Fibroblast of lung (primary cell): ENCODE results near the gene CD1B. TPM values are rescaled to one million over a fixed set of nuclear protein-coding genes. Genes with fewer than 3 reads are reported as not detected.
"Not testable (repeated sequence)": the region's sequence is repeated elsewhere in the genome, so short reads cannot be mapped to it uniquely, and the experiment has no call there.

ENCODE experiments used
- DNase-seq, 2 donors: peaks; one replicate each; pipeline versions ENCODE4 v3.0.0 to v3.0.0-alpha.2; 2010; ENCODE audit warnings: low read depth in 2 of 2
- H2AFZ ChIP-seq: 2 replicates; pipeline ENCODE4 v1.5.1; 2012; ENCODE audit warnings: low read length, control low read depth, inconsistent platforms
- H3K27ac ChIP-seq: 2 replicates; pipeline ENCODE4 v1.5.1; 2011; ENCODE audit warnings: low read length, control low read depth; ENCODE audit not compliant: insufficient read depth
- H3K27me3 ChIP-seq: 2 replicates; pipeline ENCODE4 v1.5.1; 2011; ENCODE audit warnings: mild to moderate bottlenecking, low read length; ENCODE audit not compliant: control insufficient read depth, insufficient read depth
- H3K36me3 ChIP-seq: 2 replicates; pipeline ENCODE4 v1.5.1; 2011; ENCODE audit warnings: low read length; ENCODE audit not compliant: control insufficient read depth, insufficient read depth
- H3K4me1 ChIP-seq: 2 replicates; pipeline ENCODE4 v1.5.1; 2011; ENCODE audit warnings: low read length; ENCODE audit not compliant: control insufficient read depth, insufficient read depth; ENCODE audit errors: extremely low read depth
- H3K4me2 ChIP-seq: 2 replicates; pipeline ENCODE4 v1.5.1; 2011; ENCODE audit warnings: low read length, control low read depth; ENCODE audit not compliant: insufficient read depth; ENCODE audit errors: extremely low read depth
- H3K4me3 ChIP-seq, 4 experiments: fragments of 200-600 bp in 1 of 4; sonication (generic) in 1 of 4; replicated peaks in 1 of 4; 2 replicates each; pipeline ENCODE4 v1.5.1; 2011 to 2016; ENCODE audit warnings: low read length in 4 of 4, low read depth in 3 of 4, mild to moderate bottlenecking in 3 of 4, control low read depth in 2 of 4, inconsistent platforms in 1 of 4, mixed read lengths in 1 of 4; ENCODE audit not compliant: insufficient read depth in 1 of 4; ENCODE audit errors: control extremely low read depth in 1 of 4
- H3K79me2 ChIP-seq: 2 replicates; pipeline ENCODE4 v1.5.1; 2012; ENCODE audit warnings: mild to moderate bottlenecking, low read length, inconsistent platforms; ENCODE audit not compliant: control insufficient read depth, insufficient read depth
- H3K9ac ChIP-seq: 2 replicates; pipeline ENCODE4 v1.5.1; 2011; ENCODE audit warnings: mild to moderate bottlenecking, low read length, control low read depth; ENCODE audit not compliant: insufficient read depth
- H3K9me3 ChIP-seq: 2 replicates; pipeline ENCODE4 v1.5.1; 2012; ENCODE audit warnings: low read depth, low read length; ENCODE audit not compliant: control insufficient read depth, insufficient read depth
- H4K20me1 ChIP-seq: 2 replicates; pipeline ENCODE4 v1.5.1; 2011; ENCODE audit warnings: low read length; ENCODE audit not compliant: control insufficient read depth, insufficient read depth; ENCODE audit errors: extremely low read depth
- EZH2 ChIP-seq: IDR thresholded peaks from 2 replicates; pipeline ENCODE4 v1.5.1; 2012; ENCODE audit warnings: low read length, control low read depth, mild to moderate bottlenecking; ENCODE audit errors: missing control alignments
- polyA plus RNA-seq, 2 donors: library from polyadenylated mRNA; depleted of rRNA in 1 of 2; stranded (reverse) in 1 of 2; unstranded in 1 of 2; fragments of >200 nt; gene quantifications; 2 replicates each; pipeline ENCODE4 v1.2.1, GENCODE V29; 2011 to 2012; ENCODE audit warnings: missing spikeins in 1 of 2
- total RNA-seq: library from RNA; depleted of rRNA; stranded (reverse); fragments of >200 nt; gene quantifications from 2 replicates; pipeline ENCODE4 v1.2.1, GENCODE V29; 2014
- TF ChIP-seq, protein P1 (sequence below), 2 donors: IDR thresholded peaks in 1 of 2; conservative IDR thresholded peaks in 1 of 2; 1 replicate in 1 of 2; 2 replicates in 1 of 2; pipeline ENCODE4 v1.5.1; 2011 to 2012; ENCODE audit warnings: low read length in 2 of 2, control low read depth in 1 of 2, inconsistent platforms in 1 of 2, low read depth in 1 of 2, mild to moderate bottlenecking in 1 of 2

CD1B gene
- total and polyA plus RNA-seq, 2 donors (not counting 1 experiment from before 2014, with no cell fraction given): not detected

- no peaks in the 10 kb centered on the region for H3K36me3 ChIP-seq
- no peak overlapping the region for H3K4me2 ChIP-seq
- DNase-seq: no peak
- H3K27ac ChIP-seq: no peak overlapping the region
- H3K9me3 ChIP-seq: no peaks in the 10 kb centered on the region
- no peaks in the 10 kb centered on the region for H3K27me3 ChIP-seq
- H3K9ac ChIP-seq: no peak overlapping the region
- H3K4me1 ChIP-seq: no peaks in the 10 kb centered on the region
- TF ChIP-seq EZH2: no peak
- TF ChIP-seq, protein P1, sequence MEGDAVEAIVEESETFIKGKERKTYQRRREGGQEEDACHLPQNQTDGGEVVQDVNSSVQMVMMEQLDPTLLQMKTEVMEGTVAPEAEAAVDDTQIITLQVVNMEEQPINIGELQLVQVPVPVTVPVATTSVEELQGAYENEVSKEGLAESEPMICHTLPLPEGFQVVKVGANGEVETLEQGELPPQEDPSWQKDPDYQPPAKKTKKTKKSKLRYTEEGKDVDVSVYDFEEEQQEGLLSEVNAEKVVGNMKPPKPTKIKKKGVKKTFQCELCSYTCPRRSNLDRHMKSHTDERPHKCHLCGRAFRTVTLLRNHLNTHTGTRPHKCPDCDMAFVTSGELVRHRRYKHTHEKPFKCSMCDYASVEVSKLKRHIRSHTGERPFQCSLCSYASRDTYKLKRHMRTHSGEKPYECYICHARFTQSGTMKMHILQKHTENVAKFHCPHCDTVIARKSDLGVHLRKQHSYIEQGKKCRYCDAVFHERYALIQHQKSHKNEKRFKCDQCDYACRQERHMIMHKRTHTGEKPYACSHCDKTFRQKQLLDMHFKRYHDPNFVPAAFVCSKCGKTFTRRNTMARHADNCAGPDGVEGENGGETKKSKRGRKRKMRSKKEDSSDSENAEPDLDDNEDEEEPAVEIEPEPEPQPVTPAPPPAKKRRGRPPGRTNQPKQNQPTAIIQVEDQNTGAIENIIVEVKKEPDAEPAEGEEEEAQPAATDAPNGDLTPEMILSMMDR (conservative IDR thresholded peaks at IDR 0.05 in 1 of 2, IDR thresholded peaks at IDR 0.05 in 1 of 2; ENCODE audit: low read depth in 1 of 2, low read length in 2 of 2): no peak
- no peak overlapping the region for H2AFZ ChIP-seq
- no peaks in the 10 kb centered on the region for H3K79me2 ChIP-seq
- no peaks in the 10 kb centered on the region for H4K20me1 ChIP-seq
- H3K4me3 ChIP-seq: no peak overlapping the region
These were observed 44.8 kb downstream of the CD1B start for GRCh38 chr1:158286487-158286886.

DNA sequence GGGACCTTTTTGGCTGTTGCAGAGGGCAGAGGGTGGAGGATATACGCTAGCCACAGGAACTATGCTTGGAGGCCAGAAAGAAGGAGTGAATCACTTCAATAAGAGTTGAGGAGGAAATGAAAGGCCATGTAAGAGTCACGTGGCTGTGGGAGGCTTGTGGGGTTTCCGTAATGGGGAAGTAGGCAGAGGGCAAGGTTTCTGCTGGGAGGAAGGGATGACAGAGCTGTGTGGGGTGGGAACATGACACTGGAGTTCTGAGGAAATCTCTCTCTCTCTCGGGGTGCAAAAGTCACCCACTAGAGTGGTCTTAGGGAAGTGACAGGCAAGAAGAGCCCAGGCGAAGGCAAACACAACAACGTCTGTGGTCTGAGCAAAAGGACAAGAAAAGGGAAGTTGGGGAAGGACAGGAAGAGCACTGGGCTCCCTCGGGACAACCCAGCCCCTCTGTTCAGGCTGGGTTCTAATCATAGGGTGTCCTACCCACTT lies 45.5 kb downstream of the CD1B start:
- Histone ChIP-seq H3K9ac (no peak overlapping the region), H3K79me2 (no peaks in the 10 kb centered on the region), H3K4me3 (no peak overlapping the region), H4K20me1 (no peaks in the 10 kb centered on the region), H3K9me3 (no peaks in the 10 kb centered on the region), H3K27ac (no peak overlapping the region), H3K4me1 (no peaks in the 10 kb centered on the region), H3K4me2 (no peak overlapping the region), H2AFZ (no peak overlapping the region), H3K27me3 (no peaks in the 10 kb centered on the region), H3K36me3 (no peaks in the 10 kb centered on the region)
- DNase-seq: no peak
- no peak for TF ChIP-seq EZH2
- TF ChIP-seq, protein P1 (conservative IDR thresholded peaks at IDR 0.05 in 1 of 2, IDR thresholded peaks at IDR 0.05 in 1 of 2; ENCODE audit: low read depth in 1 of 2, low read length in 2 of 2): no peak

DNA sequence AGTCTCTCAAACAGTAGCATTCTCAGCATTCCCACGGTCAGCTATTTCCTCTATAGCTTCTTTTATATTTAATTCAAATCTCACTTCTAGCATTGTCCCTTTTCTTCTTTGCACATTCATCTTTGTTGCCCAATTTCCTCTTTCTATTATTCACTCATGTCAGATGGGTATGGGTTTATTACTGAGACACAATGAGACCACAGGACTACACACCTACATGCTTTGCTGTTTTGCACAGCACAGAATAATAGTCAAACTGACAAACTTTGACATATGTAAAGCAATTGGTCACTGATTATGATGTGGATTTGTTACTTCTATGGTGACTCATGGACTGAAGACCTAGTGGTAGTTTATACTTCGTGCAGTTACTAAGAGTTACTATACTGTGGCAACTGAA lies 47.4 kb downstream of the CD1B start:
- TF ChIP-seq EZH2: no peak
- TF ChIP-seq, protein P1 (conservative IDR thresholded peaks at IDR 0.05 in 1 of 2, IDR thresholded peaks at IDR 0.05 in 1 of 2; ENCODE audit: low read depth in 1 of 2, low read length in 2 of 2): no peak
- Histone ChIP-seq H3K9me3 (no peaks in the 10 kb centered on the region), H3K27me3 (no peaks in the 10 kb centered on the region), H3K4me2 (no peak overlapping the region), H3K27ac (no peak overlapping the region), H3K79me2 (no peaks in the 10 kb centered on the region), H3K9ac (no peak overlapping the region), H4K20me1 (no peaks in the 10 kb centered on the region), H2AFZ (no peak overlapping the region), H3K4me3 (no peak overlapping the region), H3K4me1 (no peaks in the 10 kb centered on the region), H3K36me3 (no peaks in the 10 kb centered on the region)
- no peak for DNase-seq

- not testable (repeated sequence) for H3K4me1 ChIP-seq, H4K20me1 ChIP-seq, H3K9ac ChIP-seq, H2AFZ ChIP-seq, H3K4me2 ChIP-seq, H3K36me3 ChIP-seq, H3K79me2 ChIP-seq, H3K9me3 ChIP-seq, H3K27ac ChIP-seq, DNase-seq, H3K4me3 ChIP-seq, H3K27me3 ChIP-seq
These were observed 48.9 kb downstream of the CD1B start for GRCh38 chr1:158282421-158282820.
